Left lung (tissue), 10 donors: ENCODE results near the gene TMC1. TPM values are rescaled to one million over a fixed set of nuclear protein-coding genes. Genes with fewer than 3 reads are reported as not detected.

Experiments
- ATAC-seq: fragments of 200-7000 bp; cut with Tn5 transposase; one replicate; pipeline ENCODE4 v1.9.1; 2020; ENCODE audit warnings: moderate library complexity
- DNase-seq, 4 donors: peaks; one replicate each; pipeline ENCODE4 v3.0.0-alpha.2; 2013 to 2020
- H3K27ac ChIP-seq, 2 donors: fragments of 200-600 bp; sonication (generic) in 1 of 2; one replicate each; pipeline versions ENCODE4 v1.5.0 to v1.8.0; 2020 to 2021
- H3K27me3 ChIP-seq, 2 donors: fragments of 200-600 bp; sonication (generic) in 1 of 2; one replicate each; pipeline versions ENCODE4 v1.5.0 to v1.8.0; 2020 to 2021
- H3K36me3 ChIP-seq, 2 donors: fragments of 200-600 bp; sonication (generic) in 1 of 2; one replicate each; pipeline versions ENCODE4 v1.5.0 to v1.8.0; 2020 to 2021
- H3K4me1 ChIP-seq, 2 donors: fragments of 200-600 bp; one replicate each; pipeline ENCODE4 v1.8.0; 2021
- H3K4me3 ChIP-seq, 2 donors: fragments of 200-600 bp; sonication (generic) in 1 of 2; one replicate each; pipeline versions ENCODE4 v1.5.0 to v1.8.0; 2020 to 2021; ENCODE audit warnings: mild to moderate bottlenecking in 1 of 2
- H3K9me3 ChIP-seq, 2 donors: fragments of 200-600 bp; sonication (generic) in 1 of 2; one replicate each; pipeline versions ENCODE4 v1.5.0 to v1.8.0; 2020 to 2021
- CTCF ChIP-seq, 2 donors: fragments of 200-600 bp; sonication (generic) in 1 of 2; IDR thresholded peaks; one replicate each; pipeline versions ENCODE4 v1.5.0 to v1.8.0; 2021; ENCODE audit warnings: antibody characterized with exemption in 2 of 2
- intact Hi-C, 2 donors: fragments of 100-400 bp; cut with DNase I; formaldehyde crosslinking; loops; one replicate each; pipeline versions ENCODE4 v1.11.2 to v1.14.2; 2022
- polyA plus RNA-seq, 6 donors: library from polyadenylated mRNA; unstranded; fragments of 120-200 nt; gene quantifications; one replicate each; pipeline ENCODE4 v1.2.1, GENCODE V29; 2013; ENCODE audit not compliant: insufficient read length in 6 of 6
- total RNA-seq, 2 donors: library from RNA; stranded (reverse); fragmentation: NEBNext Ultra II Directional; extraction: Animal tissue kit (Norgen Biotek cat#: 25700); gene quantifications; one replicate each; pipeline ENCODE4 v1.2.1, GENCODE V29; 2021
- donor health status: DM: no; HTN: yes; CAD: no.
- donor health status: DM: no; HTN: no; CAD: no.

TMC1 gene
- total and polyA plus RNA-seq, 8 donors = 0.26 to 0.81 (median 0.55) TPM; not detected in 1

- Histone ChIP-seq H3K9me3 (no peaks in the 10 kb centered on the region), H3K27ac (peak overlapping the region in 1 of 2 donors; percentile 66), H3K4me3 (no peak overlapping the region), H3K27me3 (no peaks in the 10 kb centered on the region), H3K4me1 (peaks cover 0 to 65% of the 10 kb centered on the region in 2 donors), H3K36me3 (no peaks in the 10 kb centered on the region)
- ATAC-seq = no peak
- no peak for TF ChIP-seq CTCF (IDR thresholded peaks at IDR 0.05)
- no peak for DNase-seq
- intact Hi-C loops = loop anchor here in 1 of 2 donors (10.0 kb wide), 1 partner anchor 235 kb away; no protein-coding TSS in a partner anchor
Observed at GRCh38 chr9:72589667-72590521, 68.5 kb downstream of the TMC1 start.

GRCh38 chr9:72590824-72591223, 69.4 kb downstream of the TMC1 start:
- H3K27ac ChIP-seq = no peak overlapping the region
- H3K4me1 ChIP-seq = peaks cover 0 to 69% of the 10 kb centered on the region in 2 donors
- no peak for TF ChIP-seq CTCF (IDR thresholded peaks at IDR 0.05)
- H3K9me3 ChIP-seq = no peaks in the 10 kb centered on the region
- ATAC-seq (no peak), DNase-seq (no peak)
- H3K27me3 ChIP-seq = no peaks in the 10 kb centered on the region
- H3K4me3 ChIP-seq = no peak overlapping the region
- no peaks in the 10 kb centered on the region for H3K36me3 ChIP-seq
- intact Hi-C loops = no loop called here

GRCh38 chr9:72592502-72593403, 71.3 kb downstream of the TMC1 start:
- H3K9me3 ChIP-seq = no peaks in the 10 kb centered on the region
- H3K36me3 ChIP-seq = no peaks in the 10 kb centered on the region
- DNase-seq (peak in 2 of 4 donors; percentile 59 to 73), ATAC-seq (peak; percentile 94)
- peaks cover 0 to 54% of the 10 kb centered on the region in 2 donors for H3K4me1 ChIP-seq
- no peaks in the 10 kb centered on the region for H3K27me3 ChIP-seq
- H3K27ac ChIP-seq = peak overlapping the region in 1 of 2 donors; percentile 58
- H3K4me3 ChIP-seq = no peak overlapping the region
- TF ChIP-seq CTCF (IDR thresholded peaks at IDR 0.05) = peak; percentile 78 to 90
- intact Hi-C loops = no loop called here

GRCh38 chr9:72596451-72597180, 75.2 kb downstream of the TMC1 start:
- Histone ChIP-seq H3K4me1 (peaks cover 0 to 27% of the 10 kb centered on the region in 2 donors), H3K4me3 (no peak overlapping the region), H3K36me3 (no peaks in the 10 kb centered on the region), H3K27me3 (no peaks in the 10 kb centered on the region), H3K9me3 (no peaks in the 10 kb centered on the region), H3K27ac (no peak overlapping the region)
- intact Hi-C loops = loop anchor here in 1 of 2 donors (5.0 kb wide), 1 partner anchor 304 kb away; no protein-coding TSS in a partner anchor
- ATAC-seq (no peak), DNase-seq (no peak)
- TF ChIP-seq CTCF (IDR thresholded peaks at IDR 0.05) = no peak
